GM23338 (cell line): ENCODE results near the gene TUBA4B. TPM values are rescaled to one million over a fixed set of nuclear protein-coding genes. Genes with fewer than 3 reads are reported as not detected.

ENCODE experiments used
- ATAC-seq: fragments of 200-7000 bp; cut with Tn5 transposase; 3 replicates; pipeline ENCODE4 v1.9.1; 2020
- DNase-seq: peaks from one replicate; pipeline ENCODE4 v3.0.0-alpha.2; 2015; ENCODE audit warnings: low spot score
- H2AFZ ChIP-seq: fragments of 200-600 bp; sonication (generic); 2 replicates; pipeline ENCODE4 v1.8.0; 2016; ENCODE audit warnings: antibody characterized with exemption, mild to moderate bottlenecking, moderate library complexity
- H3F3A ChIP-seq: fragments of 200-600 bp; sonication (generic); replicated peaks from 2 replicates; pipeline ENCODE4 v1.8.0; 2017; ENCODE audit warnings: antibody characterized with exemption, mixed run types, low read depth
- H3K27ac ChIP-seq: fragments of 200-600 bp; sonication (generic); 2 replicates; pipeline ENCODE4 v1.6.1; 2016; ENCODE audit warnings: low read depth
- H3K27me3 ChIP-seq: fragments of 200-600 bp; sonication (generic); 2 replicates; pipeline ENCODE4 v1.8.0; 2016; ENCODE audit warnings: mild to moderate bottlenecking, mixed run types, moderate library complexity; ENCODE audit not compliant: insufficient read depth
- H3K36me3 ChIP-seq: fragments of 200-600 bp; sonication (generic); 2 replicates; pipeline ENCODE4 v1.8.0; 2016; ENCODE audit warnings: mild to moderate bottlenecking; ENCODE audit not compliant: insufficient read depth
- H3K4me1 ChIP-seq: fragments of 200-600 bp; sonication (generic); 2 replicates; pipeline ENCODE4 v1.8.0; 2016; ENCODE audit warnings: mild to moderate bottlenecking, moderate library complexity; ENCODE audit not compliant: insufficient read depth
- H3K4me2 ChIP-seq: fragments of 200-600 bp; sonication (generic); 2 replicates; pipeline ENCODE4 v1.7.1; 2017; ENCODE audit warnings: mixed run types
- H3K4me3 ChIP-seq: fragments of 200-600 bp; sonication (generic); 2 replicates; pipeline ENCODE4 v1.6.1; 2016; ENCODE audit warnings: mixed run types
- H3K79me2 ChIP-seq: fragments of 200-600 bp; sonication (generic); replicated peaks from 2 replicates; pipeline ENCODE4 v1.8.0; 2017; ENCODE audit warnings: mild to moderate bottlenecking; ENCODE audit not compliant: insufficient read depth
- H3K9me2 ChIP-seq: fragments of 200-600 bp; sonication (generic); 2 replicates; pipeline ENCODE4 v1.8.0; 2017; ENCODE audit not compliant: insufficient read depth
- H4K20me1 ChIP-seq: fragments of 200-600 bp; sonication (generic); replicated peaks from 2 replicates; pipeline ENCODE4 v1.8.0; 2017; ENCODE audit warnings: mild to moderate bottlenecking; ENCODE audit not compliant: insufficient read depth
- H3K27ac Mint-ChIP-seq: 2 replicates; pipeline ENCODE4 v1.8.0; 2020; ENCODE audit warnings: inconsistent platforms, mild to moderate bottlenecking, moderate library complexity, mixed read lengths
- H3K27me3 Mint-ChIP-seq: 3 replicates; pipeline ENCODE4 v1.8.0; 2022; ENCODE audit warnings: low read depth, mild to moderate bottlenecking, moderate library complexity, mixed read lengths, inconsistent platforms; ENCODE audit not compliant: insufficient read depth, poor library complexity
- H3K36me3 Mint-ChIP-seq: 3 replicates; pipeline ENCODE4 v1.8.0; 2021; ENCODE audit warnings: low read depth, mild to moderate bottlenecking, inconsistent platforms, moderate library complexity, mixed read lengths
- H3K4me1 Mint-ChIP-seq: 3 replicates; pipeline ENCODE4 v1.8.0; 2020; ENCODE audit warnings: mild to moderate bottlenecking, inconsistent platforms, mixed read lengths
- H3K4me3 Mint-ChIP-seq: 3 replicates; pipeline ENCODE4 v1.8.0; 2021; ENCODE audit warnings: moderate library complexity, mild to moderate bottlenecking, inconsistent platforms, mixed read lengths
- H3K9me3 Mint-ChIP-seq: 3 replicates; pipeline ENCODE4 v1.8.0; 2020; ENCODE audit warnings: moderate library complexity, mild to moderate bottlenecking, inconsistent platforms, mixed read lengths
- CREB1 ChIP-seq: fragments of 250-450 bp; sonication (Bioruptor Pico); IDR thresholded peaks from 2 replicates; pipeline ENCODE4 v1.5.0; 2020; ENCODE audit warnings: low read depth, mild to moderate bottlenecking, moderate library complexity
- CTCF ChIP-seq, 2 experiments: fragments of 200-600 bp in 1 of 2; sonication (generic) in 1 of 2; conservative IDR thresholded peaks; 2 replicates each; pipeline versions ENCODE4 v1.5.1 to v1.6.1; 2016 to 2017; ENCODE audit warnings: antibody characterized with exemption in 2 of 2, low read depth in 2 of 2, mild to moderate bottlenecking in 2 of 2, moderate library complexity in 1 of 2
- EZH2 ChIP-seq: fragments of 200-600 bp; sonication (generic); IDR thresholded peaks from one replicate; pipeline ENCODE4 v1.8.0; 2017; ENCODE audit warnings: antibody characterized with exemption, mild to moderate bottlenecking, low read depth; ENCODE audit not compliant: unreplicated experiment
- EZH2phosphoT487 ChIP-seq: fragments of 200-600 bp; sonication (generic); IDR thresholded peaks from one replicate; pipeline ENCODE4 v1.8.1; 2018; ENCODE audit warnings: antibody characterized with exemption; ENCODE audit not compliant: unreplicated experiment
- JUNB ChIP-seq: IDR thresholded peaks from one replicate; pipeline ENCODE4 v1.6.1; 2016; ENCODE audit warnings: antibody characterized with exemption; ENCODE audit not compliant: unreplicated experiment
- NANOG ChIP-seq: IDR thresholded peaks from 2 replicates; pipeline ENCODE4 v1.6.1; 2016; ENCODE audit warnings: antibody characterized with exemption, borderline replicate concordance
- POLR2AphosphoS5 ChIP-seq: IDR thresholded peaks from 2 replicates; pipeline ENCODE4 v1.6.1; 2016; ENCODE audit warnings: antibody characterized with exemption, low read depth
- STAT1 ChIP-seq: IDR thresholded peaks from one replicate; pipeline ENCODE4 v1.6.1; 2016; ENCODE audit warnings: antibody characterized with exemption; ENCODE audit not compliant: unreplicated experiment
- ZNF114 ChIP-seq: fragments of 250-450 bp; sonication (Bioruptor Pico); IDR thresholded peaks from 2 replicates; pipeline ENCODE4 v1.5.0; 2020; ENCODE audit warnings: mild to moderate bottlenecking, moderate library complexity
- ZNF331 ChIP-seq: fragments of 250-450 bp; sonication (Bioruptor Pico); IDR thresholded peaks from 2 replicates; pipeline ENCODE4 v1.5.0; 2020; ENCODE audit warnings: low read depth, mild to moderate bottlenecking, moderate library complexity
- ZNF462 ChIP-seq: fragments of 250-450 bp; sonication (Bioruptor Pico); IDR thresholded peaks from 2 replicates; pipeline ENCODE4 v1.5.0; 2020; ENCODE audit warnings: mild to moderate bottlenecking, moderate library complexity
- polyA plus RNA-seq: library from polyadenylated mRNA; unstranded; fragments of >200 nt; fragmentation: Nextera tagmentation; extraction: Ambion mirVana; gene quantifications from 2 replicates; pipeline ENCODE4 v1.2.1, GENCODE V29; 2016
- total RNA-seq: library from RNA; depleted of rRNA; stranded (reverse); fragments of >200 nt; shearing (Covaris generic); gene quantifications from 2 replicates; pipeline ENCODE4 v1.2.3, GENCODE V29; 2014
- TF ChIP-seq, protein P1 (sequence below): IDR thresholded peaks from 2 replicates; pipeline ENCODE4 v1.6.1; 2016; ENCODE audit warnings: antibody characterized with exemption
- TF ChIP-seq, protein P2 (sequence below): IDR thresholded peaks from one replicate; pipeline ENCODE4 v1.6.1; 2018; ENCODE audit warnings: antibody characterized with exemption; ENCODE audit not compliant: unreplicated experiment

TUBA4B gene
- total and polyA plus RNA-seq, 2 experiments from 2014 or later = 0.14 TPM; not detected in 1

DNA sequence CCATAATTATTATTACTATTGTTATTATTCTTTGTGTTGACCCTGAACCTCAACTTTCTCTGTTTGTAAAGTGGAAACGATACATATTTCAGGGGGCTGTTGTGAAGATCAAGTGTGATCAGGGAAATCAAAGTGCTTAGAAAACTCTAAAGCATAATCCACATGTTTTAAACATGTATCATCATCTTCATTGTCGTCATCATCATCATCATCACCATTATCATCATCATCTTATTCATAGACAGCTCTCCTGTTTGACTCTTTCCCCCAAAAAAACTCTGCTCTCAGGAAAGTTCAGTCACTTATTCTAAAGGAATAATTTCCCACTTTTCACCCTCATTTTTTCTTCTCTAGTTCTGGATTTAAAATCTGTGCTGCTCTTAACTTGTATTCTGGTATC, 51.2 kb downstream of the TUBA4B start:
- Mint-ChIP-seq H3K4me1 (peaks cover 14% of the 10 kb centered on the region), H3K27me3 (peaks cover 13% of the 10 kb centered on the region), H3K27ac (no peak overlapping the region), H3K4me3 (no peak overlapping the region), H3K36me3 (no peaks in the 10 kb centered on the region), H3K9me3 (no peaks in the 10 kb centered on the region; the same call in 2 of the 3 replicates)
- Histone ChIP-seq H3K27me3 (peaks cover 16% of the 10 kb centered on the region), H4K20me1 (peaks cover 12% of the 10 kb centered on the region), H3K4me2 (no peak overlapping the region), H3K4me3 (no peak overlapping the region), H3K36me3 (no peaks in the 10 kb centered on the region), H3K79me2 (no peaks in the 10 kb centered on the region), H3K4me1 (peaks cover 8% of the 10 kb centered on the region), H3K27ac (no peak overlapping the region), H3F3A (peaks cover 4% of the 10 kb centered on the region; the same call in 1 of the 2 replicates), H3K9me2 (no peaks in the 10 kb centered on the region), H2AFZ (no peak overlapping the region)
- DNase-seq (no peak), ATAC-seq (no peak)
- TF ChIP-seq NANOG (no peak), ZNF331 (CRISPR knock-in tag) (no peak), STAT1 (no peak), EZH2 (no peak), ZNF114 (CRISPR knock-in tag) (no peak), CREB1 (no peak), JUNB (no peak), ZNF462 (CRISPR knock-in tag) (no peak), EZH2phosphoT487 (no peak), POLR2AphosphoS5 (no peak), CTCF (conservative IDR thresholded peaks at IDR 0.05; ENCODE audit: low read depth in 2 of 2) (no peak)
- TF ChIP-seq, protein P1, sequence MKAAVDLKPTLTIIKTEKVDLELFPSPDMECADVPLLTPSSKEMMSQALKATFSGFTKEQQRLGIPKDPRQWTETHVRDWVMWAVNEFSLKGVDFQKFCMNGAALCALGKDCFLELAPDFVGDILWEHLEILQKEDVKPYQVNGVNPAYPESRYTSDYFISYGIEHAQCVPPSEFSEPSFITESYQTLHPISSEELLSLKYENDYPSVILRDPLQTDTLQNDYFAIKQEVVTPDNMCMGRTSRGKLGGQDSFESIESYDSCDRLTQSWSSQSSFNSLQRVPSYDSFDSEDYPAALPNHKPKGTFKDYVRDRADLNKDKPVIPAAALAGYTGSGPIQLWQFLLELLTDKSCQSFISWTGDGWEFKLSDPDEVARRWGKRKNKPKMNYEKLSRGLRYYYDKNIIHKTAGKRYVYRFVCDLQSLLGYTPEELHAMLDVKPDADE = no peak
- TF ChIP-seq, protein P2, sequence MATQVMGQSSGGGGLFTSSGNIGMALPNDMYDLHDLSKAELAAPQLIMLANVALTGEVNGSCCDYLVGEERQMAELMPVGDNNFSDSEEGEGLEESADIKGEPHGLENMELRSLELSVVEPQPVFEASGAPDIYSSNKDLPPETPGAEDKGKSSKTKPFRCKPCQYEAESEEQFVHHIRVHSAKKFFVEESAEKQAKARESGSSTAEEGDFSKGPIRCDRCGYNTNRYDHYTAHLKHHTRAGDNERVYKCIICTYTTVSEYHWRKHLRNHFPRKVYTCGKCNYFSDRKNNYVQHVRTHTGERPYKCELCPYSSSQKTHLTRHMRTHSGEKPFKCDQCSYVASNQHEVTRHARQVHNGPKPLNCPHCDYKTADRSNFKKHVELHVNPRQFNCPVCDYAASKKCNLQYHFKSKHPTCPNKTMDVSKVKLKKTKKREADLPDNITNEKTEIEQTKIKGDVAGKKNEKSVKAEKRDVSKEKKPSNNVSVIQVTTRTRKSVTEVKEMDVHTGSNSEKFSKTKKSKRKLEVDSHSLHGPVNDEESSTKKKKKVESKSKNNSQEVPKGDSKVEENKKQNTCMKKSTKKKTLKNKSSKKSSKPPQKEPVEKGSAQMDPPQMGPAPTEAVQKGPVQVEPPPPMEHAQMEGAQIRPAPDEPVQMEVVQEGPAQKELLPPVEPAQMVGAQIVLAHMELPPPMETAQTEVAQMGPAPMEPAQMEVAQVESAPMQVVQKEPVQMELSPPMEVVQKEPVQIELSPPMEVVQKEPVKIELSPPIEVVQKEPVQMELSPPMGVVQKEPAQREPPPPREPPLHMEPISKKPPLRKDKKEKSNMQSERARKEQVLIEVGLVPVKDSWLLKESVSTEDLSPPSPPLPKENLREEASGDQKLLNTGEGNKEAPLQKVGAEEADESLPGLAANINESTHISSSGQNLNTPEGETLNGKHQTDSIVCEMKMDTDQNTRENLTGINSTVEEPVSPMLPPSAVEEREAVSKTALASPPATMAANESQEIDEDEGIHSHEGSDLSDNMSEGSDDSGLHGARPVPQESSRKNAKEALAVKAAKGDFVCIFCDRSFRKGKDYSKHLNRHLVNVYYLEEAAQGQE = no peak
